Mesenchymal stem cell (in vitro differentiated cells and primary cell): Measurements from ENCODE around the gene C5AR1.
A peak's percentile ranks its signal among the peaks of the same experiment; 100 is the strongest.

ENCODE experiments used
- DNase-seq: peaks from one replicate; pipeline ENCODE4 v3.0.0-alpha.2; 2013
- H2AFZ ChIP-seq: one replicate; pipeline ENCODE4 v1.6.1; 2013; ENCODE audit warnings: low read depth, mild to moderate bottlenecking, control low read depth, inconsistent platforms, low read length, moderate library complexity
- H2AK5ac ChIP-seq: 2 replicates; pipeline ENCODE4 v1.6.1; 2013; ENCODE audit warnings: low read length, moderate library complexity, mild to moderate bottlenecking, inconsistent platforms; ENCODE audit not compliant: severe bottlenecking
- H2BK120ac ChIP-seq: one replicate; pipeline ENCODE4 v1.6.1; 2013; ENCODE audit warnings: low read depth, mild to moderate bottlenecking, inconsistent platforms, low read length, moderate library complexity
- H2BK12ac ChIP-seq, 2 experiments: one replicate each; pipeline ENCODE4 v1.6.1; 2013; ENCODE audit warnings: inconsistent platforms in 2 of 2, low read length in 2 of 2, mild to moderate bottlenecking in 2 of 2, moderate library complexity in 2 of 2, control low read depth in 1 of 2
- H2BK15ac ChIP-seq: one replicate; pipeline ENCODE4 v1.6.1; 2013; ENCODE audit warnings: mild to moderate bottlenecking, low read depth, inconsistent platforms; ENCODE audit not compliant: poor library complexity, severe bottlenecking
- H2BK5ac ChIP-seq: 2 replicates; pipeline ENCODE4 v1.6.1; 2013; ENCODE audit warnings: low read depth, mild to moderate bottlenecking, low read length, control low read depth, inconsistent platforms; ENCODE audit not compliant: poor library complexity, severe bottlenecking
- H3K14ac ChIP-seq, 2 experiments: one replicate each; pipeline ENCODE4 v1.6.1; 2013; ENCODE audit warnings: inconsistent platforms in 2 of 2, low read length in 2 of 2, control low read depth in 1 of 2, mild to moderate bottlenecking in 1 of 2, moderate library complexity in 1 of 2
- H3K18ac ChIP-seq, 2 experiments: one replicate each; pipeline ENCODE4 v1.6.1; 2013; ENCODE audit warnings: inconsistent platforms in 2 of 2, low read length in 2 of 2, control low read depth in 1 of 2, low read depth in 1 of 2, mild to moderate bottlenecking in 1 of 2
- H3K23ac ChIP-seq, 2 experiments: one replicate each; pipeline ENCODE4 v1.6.1; 2013; ENCODE audit warnings: inconsistent platforms in 2 of 2, low read length in 2 of 2, mild to moderate bottlenecking in 2 of 2, moderate library complexity in 2 of 2, control low read depth in 1 of 2
- H3K27ac ChIP-seq: 2 replicates; pipeline ENCODE4 v1.5.1; 2013; ENCODE audit warnings: mild to moderate bottlenecking, moderate library complexity, low read length, control low read depth, inconsistent platforms; ENCODE audit not compliant: poor library complexity, severe bottlenecking
- H3K27me3 ChIP-seq, 2 experiments: 2 replicates each; pipeline versions ENCODE4 v1.6.1 to v1.7.0; 2013; ENCODE audit warnings: low read length in 2 of 2, mild to moderate bottlenecking in 2 of 2, moderate library complexity in 2 of 2, control low read depth in 1 of 2, inconsistent platforms in 1 of 2; ENCODE audit not compliant: control insufficient read depth in 1 of 2, insufficient read depth in 1 of 2
- H3K36me3 ChIP-seq, 2 experiments: 2 replicates each; pipeline versions ENCODE4 v1.6.1 to v1.7.0; 2013; ENCODE audit warnings: low read length in 2 of 2, control low read depth in 1 of 2, inconsistent platforms in 1 of 2, low read depth in 1 of 2, mild to moderate bottlenecking in 1 of 2; ENCODE audit not compliant: insufficient read depth in 2 of 2, control insufficient read depth in 1 of 2
- H3K4ac ChIP-seq, 2 experiments: one replicate each; pipeline ENCODE4 v1.6.1; 2013; ENCODE audit warnings: inconsistent platforms in 2 of 2, low read length in 2 of 2, mild to moderate bottlenecking in 2 of 2, moderate library complexity in 2 of 2, control low read depth in 1 of 2, low read depth in 1 of 2
- H3K4me1 ChIP-seq: 2 replicates; pipeline ENCODE4 v1.6.1; 2013; ENCODE audit warnings: low read depth, low read length, control low read depth; ENCODE audit not compliant: control insufficient read depth, insufficient read depth
- H3K4me2 ChIP-seq: 2 replicates; pipeline ENCODE4 v1.6.1; 2013; ENCODE audit warnings: low read length, mild to moderate bottlenecking, inconsistent platforms; ENCODE audit not compliant: poor library complexity, severe bottlenecking
- H3K4me3 ChIP-seq, 2 experiments: 2 replicates each; pipeline versions ENCODE4 v1.5.1 to v1.7.0; 2013; ENCODE audit warnings: low read length in 2 of 2, mild to moderate bottlenecking in 2 of 2, control low read depth in 1 of 2, low read depth in 1 of 2; ENCODE audit not compliant: insufficient read depth in 1 of 2
- H3K79me1 ChIP-seq: replicated peaks from 2 replicates; pipeline ENCODE4 v1.6.1; 2013; ENCODE audit warnings: mild to moderate bottlenecking, control low read depth, low read length, inconsistent platforms; ENCODE audit not compliant: poor library complexity, severe bottlenecking
- H3K9ac ChIP-seq: 2 replicates; pipeline ENCODE4 v1.7.0; 2013; ENCODE audit warnings: mild to moderate bottlenecking, low read length, moderate library complexity
- H3K9me3 ChIP-seq: 2 replicates; pipeline ENCODE4 v1.7.0; 2013; ENCODE audit warnings: mild to moderate bottlenecking, low read length; ENCODE audit not compliant: control insufficient read depth
- H4K8ac ChIP-seq: one replicate; pipeline ENCODE4 v1.6.1; 2013; ENCODE audit warnings: inconsistent platforms, mild to moderate bottlenecking, low read length, moderate library complexity
- H4K91ac ChIP-seq: one replicate; pipeline ENCODE4 v1.6.1; 2013; ENCODE audit warnings: mild to moderate bottlenecking, low read length, inconsistent platforms
- WGBS: methylation state at CpG from one replicate; pipeline ENCODE4 v1.1.7; 2013; ENCODE audit warnings: mixed read lengths; 5-methylcytosine and 5-hydroxymethylcytosine counted together

C5AR1 gene

GRCh38 chr19:47270408-47270807, 39.3 kb upstream of the C5AR1 start:
- Histone ChIP-seq H3K36me3 (peaks cover 46 to 57% of the 10 kb centered on the region in 2 experiments), H4K91ac (no peak overlapping the region), H2AK5ac (no peak overlapping the region), H2BK15ac (no peak overlapping the region), H2AFZ (no peak overlapping the region), H3K23ac (no peak overlapping the region), H3K27ac (no peak overlapping the region), H3K4me3 (no peak overlapping the region), H3K79me1 (peaks cover 33% of the 10 kb centered on the region), H3K9ac (no peak overlapping the region), H3K4me1 (peaks cover 15% of the 10 kb centered on the region), H3K4me2 (no peak overlapping the region), H4K8ac (no peak overlapping the region), H3K4ac (no peak overlapping the region), H2BK12ac (no peak overlapping the region), H2BK120ac (no peak overlapping the region), H3K18ac (no peak overlapping the region), H3K9me3 (no peaks in the 10 kb centered on the region), H3K27me3 (no peaks in the 10 kb centered on the region), H2BK5ac (no peak overlapping the region), H3K14ac (no peak overlapping the region)
- no peak for DNase-seq
- WGBS = 99% methylated on average over 10 of the region's 10 CpGs

GRCh38 chr19:47271949-47272348, 37.7 kb upstream of the C5AR1 start:
- Histone ChIP-seq H3K9ac (no peak overlapping the region), H2BK5ac (no peak overlapping the region), H2AFZ (no peak overlapping the region), H3K79me1 (peaks cover 30% of the 10 kb centered on the region), H2AK5ac (no peak overlapping the region), H3K9me3 (no peaks in the 10 kb centered on the region), H3K14ac (no peak overlapping the region), H2BK120ac (no peak overlapping the region), H4K8ac (no peak overlapping the region), H2BK12ac (no peak overlapping the region), H3K4me2 (no peak overlapping the region), H3K27ac (no peak overlapping the region), H3K4me1 (peaks cover 19% of the 10 kb centered on the region), H2BK15ac (no peak overlapping the region), H3K36me3 (peaks cover 36 to 51% of the 10 kb centered on the region in 2 experiments), H3K4ac (no peak overlapping the region), H4K91ac (no peak overlapping the region), H3K4me3 (no peak overlapping the region), H3K18ac (no peak overlapping the region), H3K27me3 (no peaks in the 10 kb centered on the region), H3K23ac (no peak overlapping the region)
- DNase-seq = no peak
- WGBS = 87% methylated on average over 6 of the region's 6 CpGs

DNA sequence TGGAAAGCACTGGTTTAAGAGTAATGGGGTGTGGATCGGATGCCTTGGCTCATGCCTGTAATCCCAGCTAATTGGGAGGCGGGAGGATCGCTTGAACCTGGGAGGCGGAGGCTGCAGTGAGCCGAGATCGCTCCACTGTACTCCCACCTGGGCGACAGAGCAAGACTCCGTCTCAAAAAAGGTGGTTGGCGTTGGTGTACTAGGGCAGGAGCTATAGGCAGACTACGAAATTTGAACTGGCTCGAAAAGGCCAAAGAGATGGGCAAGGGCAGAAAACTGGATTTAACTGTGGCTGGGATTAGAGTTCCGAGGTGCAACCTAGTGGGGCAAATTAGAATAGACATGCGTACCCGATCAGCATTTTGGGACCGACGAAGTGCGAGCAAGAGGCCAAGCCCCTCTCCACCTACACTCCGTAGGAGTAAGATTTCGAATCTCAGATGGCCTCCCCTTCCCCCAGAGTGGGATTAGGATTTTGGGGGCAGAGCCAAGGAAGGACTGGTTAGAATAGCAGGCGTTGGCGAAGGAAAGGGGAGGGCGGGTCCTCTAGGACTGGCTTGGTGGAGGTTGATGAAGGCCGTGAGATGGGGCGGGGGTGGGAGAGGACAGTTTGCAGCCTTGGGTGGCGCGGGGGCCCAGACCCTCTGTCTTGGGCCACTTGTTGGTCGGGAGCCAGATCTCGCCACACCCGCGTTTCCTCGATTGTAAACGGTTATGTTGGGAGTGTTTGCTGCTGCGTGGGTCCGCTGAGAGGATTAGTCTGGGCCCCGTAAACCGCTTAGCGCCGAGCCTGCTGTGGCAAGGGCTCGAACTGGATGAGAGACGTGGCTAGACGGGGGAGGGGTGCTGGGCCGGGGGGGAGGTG, 37.0 kb upstream of the C5AR1 start:
- H3K27me3 ChIP-seq = no peaks in the 10 kb centered on the region
- peak overlapping the region; percentile 57 for H2BK15ac ChIP-seq
- H4K8ac ChIP-seq = peak overlapping the region; percentile 97
- peak overlapping the region; percentile 72 for H2AFZ ChIP-seq
- H3K27ac ChIP-seq = peak overlapping the region; percentile 99
- H3K14ac ChIP-seq = peak overlapping the region in 1 of 2 experiments; percentile 27
- H3K4ac ChIP-seq = peak overlapping the region; percentile 84 to 93
- peak overlapping the region; percentile 96 to 97 for H3K18ac ChIP-seq
- peak overlapping the region; percentile 88 for H3K4me2 ChIP-seq
- WGBS = 41% methylated on average over 30 of the region's 42 CpGs
- peak overlapping the region in 1 of 2 experiments; percentile 64 for H3K23ac ChIP-seq
- peak overlapping the region; percentile 93 for H3K9ac ChIP-seq
- DNase-seq = no peak
- H2BK12ac ChIP-seq = peak overlapping the region; percentile 25 to 68
- H3K4me3 ChIP-seq = peak overlapping the region; percentile 69 to 83
- peak overlapping the region; percentile 29 for H2AK5ac ChIP-seq
- peak overlapping the region; percentile 83 for H4K91ac ChIP-seq
- no peaks in the 10 kb centered on the region for H3K9me3 ChIP-seq
- H2BK120ac ChIP-seq = peak overlapping the region; percentile 77
- peaks cover 17% of the 10 kb centered on the region for H3K4me1 ChIP-seq
- H2BK5ac ChIP-seq = peak overlapping the region; percentile 76
- peaks cover 28% of the 10 kb centered on the region for H3K79me1 ChIP-seq
- H3K36me3 ChIP-seq = peaks cover 29 to 44% of the 10 kb centered on the region in 2 experiments

- H3K4ac ChIP-seq = peak overlapping the region; percentile 84 to 93
- H3K9me3 ChIP-seq = no peaks in the 10 kb centered on the region
- H4K8ac ChIP-seq = peak overlapping the region; percentile 97
- peak overlapping the region; percentile 91 for H2AK5ac ChIP-seq
- H4K91ac ChIP-seq = peak overlapping the region; percentile 83
- peak overlapping the region; percentile 89 for H2BK5ac ChIP-seq
- H2BK15ac ChIP-seq = peak overlapping the region; percentile 61
- H3K23ac ChIP-seq = peak overlapping the region in 1 of 2 experiments; percentile 64
- H2BK120ac ChIP-seq = peak overlapping the region; percentile 82
- H3K14ac ChIP-seq = peak overlapping the region; percentile 76 to 87
- peak overlapping the region; percentile 28 to 68 for H2BK12ac ChIP-seq
- peak overlapping the region; percentile 88 for H3K4me2 ChIP-seq
- peak overlapping the region; percentile 99 for H3K27ac ChIP-seq
- peak overlapping the region; percentile 69 to 83 for H3K4me3 ChIP-seq
- H3K79me1 ChIP-seq = peaks cover 27% of the 10 kb centered on the region
- peaks cover 17% of the 10 kb centered on the region for H3K4me1 ChIP-seq
- no peaks in the 10 kb centered on the region for H3K27me3 ChIP-seq
- peak; percentile 97 for DNase-seq
- 1% methylated on average over 31 of the region's 54 CpGs for WGBS
- peak overlapping the region; percentile 72 for H2AFZ ChIP-seq
- peak overlapping the region; percentile 96 to 97 for H3K18ac ChIP-seq
- peaks cover 22 to 41% of the 10 kb centered on the region in 2 experiments for H3K36me3 ChIP-seq
- H3K9ac ChIP-seq = peak overlapping the region; percentile 93
These were observed 36.2 kb upstream of the C5AR1 start for GRCh38 chr19:47273313-47274070.
